ENCODE data around the gene MYRF.

The MYRF gene

DNA sequence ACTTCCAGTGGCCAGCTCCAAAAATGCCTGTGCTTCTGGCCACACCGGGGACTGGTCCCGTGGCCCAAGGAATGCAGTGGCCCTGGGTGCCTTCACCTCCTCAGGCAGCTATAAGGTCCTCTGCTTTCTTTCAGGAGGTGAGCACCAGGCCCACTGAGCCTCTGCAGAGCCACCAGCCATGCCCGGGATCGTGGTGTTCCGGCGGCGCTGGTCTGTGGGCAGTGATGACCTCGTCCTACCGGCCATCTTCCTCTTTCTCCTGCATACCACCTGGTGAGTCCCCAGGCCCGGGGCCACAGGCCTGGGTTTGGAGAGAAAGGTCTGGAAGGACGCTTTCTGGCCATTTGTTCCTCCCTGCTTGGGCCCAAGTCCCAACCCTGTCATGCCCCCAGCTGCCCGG is 32.5 kb upstream of the MYRF start:
- no peak for DNase-seq

- no peak for DNase-seq
Measured at GRCh38 chr11:61720597-61720996, 31.8 kb upstream of the MYRF start.

- no peak for DNase-seq
Measured at GRCh38 chr11:61724437-61724836, 28.0 kb upstream of the MYRF start.

GRCh38 chr11:61725781-61726231 is 26.6 kb upstream of the MYRF start:
- DNase-seq = no peak

GRCh38 chr11:61726775-61727174 is 25.7 kb upstream of the MYRF start:
- no peak for DNase-seq

DNA sequence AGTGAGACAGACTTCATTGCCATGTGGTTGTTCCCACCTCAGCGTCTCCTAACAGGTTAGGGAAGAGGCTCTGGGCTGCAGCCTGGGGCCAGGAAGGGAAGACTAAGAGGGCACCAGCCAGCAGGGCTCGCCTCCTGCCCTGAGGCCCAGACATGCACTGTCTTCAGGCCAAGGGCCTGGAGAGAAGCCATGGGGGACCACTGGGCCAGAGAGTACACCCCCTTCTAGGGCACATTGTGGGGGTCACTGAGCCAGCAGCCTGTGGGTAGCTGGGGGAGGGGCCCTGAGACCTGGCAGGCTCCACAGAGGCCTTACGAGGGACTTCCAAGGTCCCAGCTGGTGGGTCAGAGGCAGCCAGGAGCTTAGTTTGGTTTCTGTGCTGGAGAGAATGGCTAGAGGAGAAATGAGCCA is 25.0 kb upstream of the MYRF start:
- no peak for DNase-seq

GRCh38 chr11:61728066-61728939 is 24.1 kb upstream of the MYRF start:
- no peak for DNase-seq

- DNase-seq = no peak
Measured at GRCh38 chr11:61728940-61729219, 23.6 kb upstream of the MYRF start.

- DNase-seq = peak; percentile 99
Measured at GRCh38 chr11:61730240-61730994, 22.0 kb upstream of the MYRF start.

- no peak for DNase-seq
Measured at GRCh38 chr11:61731211-61731951, 21.1 kb upstream of the MYRF start.

DNA sequence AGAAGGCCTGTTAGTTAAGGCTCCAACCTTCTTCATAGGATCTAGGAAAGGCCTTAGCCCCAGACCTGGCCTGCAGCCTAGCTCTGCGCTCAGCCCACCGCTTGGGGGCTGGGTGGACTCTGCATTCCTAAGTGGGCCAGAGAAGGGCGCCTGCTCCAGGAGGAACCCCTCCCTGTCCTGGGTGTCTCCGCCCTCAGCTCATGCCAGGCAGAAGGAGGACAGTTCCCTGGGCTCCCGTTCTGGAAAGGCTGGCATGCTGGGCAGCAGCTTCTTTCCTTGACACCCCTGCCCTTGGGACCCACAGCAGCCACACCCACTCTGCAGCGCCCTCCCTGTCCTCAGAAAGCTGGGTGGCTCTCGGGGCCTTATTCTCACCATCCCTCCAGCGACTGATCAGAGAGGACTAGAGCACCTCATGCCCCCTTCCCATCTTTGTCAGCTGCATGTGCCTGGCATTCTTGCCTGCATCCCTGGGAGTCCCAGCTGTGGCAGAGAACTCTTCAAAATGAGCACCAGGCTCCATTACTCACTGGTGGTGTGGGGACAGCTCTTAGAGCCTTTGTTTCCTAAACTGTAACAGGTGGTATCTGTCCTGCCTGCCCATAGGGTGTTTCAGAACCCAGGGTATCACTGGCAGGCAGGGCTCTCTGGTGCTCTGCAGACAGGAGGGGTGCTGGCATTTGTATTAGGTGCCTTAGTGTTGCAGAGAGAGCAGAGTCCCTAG is 20.3 kb upstream of the MYRF start:
- DNase-seq = no peak

DNA sequence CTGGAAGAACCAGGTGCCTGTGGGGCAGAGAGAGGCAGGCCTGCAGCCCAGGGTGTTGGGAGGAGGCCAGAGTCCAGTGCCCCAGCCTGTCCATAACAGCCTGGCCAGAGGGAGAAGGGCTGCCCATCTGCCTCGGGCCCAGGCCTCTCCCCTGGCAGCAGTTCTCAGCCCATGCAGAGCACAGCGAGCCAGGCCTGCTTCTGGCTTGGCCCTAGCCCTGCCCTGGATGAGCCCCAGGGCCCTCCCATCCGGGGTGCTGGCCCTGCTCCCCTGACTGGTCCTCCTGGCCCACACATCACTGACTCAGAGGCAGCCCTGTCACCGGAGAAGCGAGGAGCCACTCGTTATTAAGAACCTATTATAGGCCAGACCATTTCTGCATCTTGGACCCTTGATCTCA is 19.7 kb upstream of the MYRF start:
- DNase-seq = no peak

DNA sequence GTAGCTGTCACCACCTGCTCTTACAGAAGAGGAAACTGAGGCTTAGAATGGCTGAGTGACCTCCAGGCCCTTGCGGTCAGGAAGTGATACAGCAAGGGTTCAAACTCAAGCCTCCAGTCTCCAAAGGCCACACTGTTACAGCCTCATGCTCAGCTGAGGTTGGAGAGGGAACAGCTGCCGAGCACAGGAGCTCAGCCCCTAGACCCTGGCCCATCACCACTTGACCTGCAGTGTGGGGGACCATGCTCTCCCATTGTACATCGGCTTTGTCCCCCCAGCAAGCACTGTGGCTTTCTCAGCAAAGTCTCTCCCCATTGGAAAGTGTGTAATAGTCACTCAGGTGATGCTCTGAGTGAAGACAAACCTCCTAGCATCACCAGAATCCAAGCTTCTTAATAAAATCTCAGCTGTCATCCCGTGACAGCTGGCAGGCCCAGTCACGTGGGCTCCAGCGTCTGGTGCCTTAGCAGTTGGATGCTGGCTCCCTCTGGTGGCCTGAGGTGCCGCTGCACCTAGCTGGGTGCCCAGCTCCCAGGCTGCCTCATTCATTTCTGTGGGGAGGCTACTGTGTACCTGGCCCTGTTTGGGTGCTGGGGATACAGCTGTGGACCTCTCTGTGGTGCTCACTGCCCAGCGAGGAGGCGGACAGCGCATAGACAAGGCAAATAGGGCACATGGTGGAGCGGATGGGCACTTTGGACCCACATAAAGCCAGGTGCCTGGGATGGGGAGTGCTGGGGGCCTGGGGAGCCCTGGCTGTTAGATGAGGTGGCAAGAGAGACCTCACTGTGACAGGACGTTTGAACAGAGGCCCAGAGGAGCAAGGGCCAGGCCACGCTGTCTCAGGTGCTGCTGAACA is 19.1 kb upstream of the MYRF start:
- DNase-seq = peak; percentile 89

DNA sequence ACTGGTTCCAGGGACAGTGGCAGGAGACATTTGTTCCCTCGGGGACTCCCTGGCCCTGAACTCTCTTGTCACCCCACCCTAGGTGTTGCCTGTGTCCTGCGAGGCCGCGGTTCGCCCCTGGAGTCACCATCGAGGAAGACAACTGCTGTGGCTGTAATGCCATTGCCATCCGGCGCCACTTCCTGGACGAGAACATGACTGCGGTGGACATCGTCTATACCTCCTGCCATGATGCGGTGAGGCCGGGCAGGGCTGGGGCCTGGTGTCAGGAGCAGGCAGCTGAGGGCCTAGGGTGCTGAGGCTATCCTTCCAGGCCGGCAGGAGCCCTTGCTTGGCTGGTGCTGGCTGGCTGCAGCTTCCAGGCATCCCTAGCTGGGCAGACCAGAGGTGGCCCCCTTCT is 17.7 kb upstream of the MYRF start:
- no peak for DNase-seq

DNA sequence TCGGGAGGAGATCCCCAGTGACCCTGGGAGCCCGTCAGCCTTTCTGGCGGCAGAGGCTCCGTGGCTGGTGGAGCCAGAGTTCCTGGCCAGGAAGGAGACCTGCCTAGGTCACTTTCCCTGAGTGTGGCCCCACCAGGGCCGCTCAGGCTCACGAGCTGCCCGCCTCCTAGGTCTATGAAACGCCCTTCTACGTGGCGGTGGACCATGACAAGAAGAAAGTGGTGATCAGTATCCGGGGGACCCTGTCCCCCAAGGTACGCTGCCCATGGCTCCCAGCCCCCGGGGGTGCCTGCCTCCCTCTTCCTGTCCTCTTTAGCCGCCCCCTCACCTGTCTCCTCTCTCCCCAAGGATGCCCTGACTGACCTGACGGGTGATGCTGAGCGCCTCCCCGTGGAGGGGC is 17.0 kb upstream of the MYRF start:
- DNase-seq = no peak

DNA sequence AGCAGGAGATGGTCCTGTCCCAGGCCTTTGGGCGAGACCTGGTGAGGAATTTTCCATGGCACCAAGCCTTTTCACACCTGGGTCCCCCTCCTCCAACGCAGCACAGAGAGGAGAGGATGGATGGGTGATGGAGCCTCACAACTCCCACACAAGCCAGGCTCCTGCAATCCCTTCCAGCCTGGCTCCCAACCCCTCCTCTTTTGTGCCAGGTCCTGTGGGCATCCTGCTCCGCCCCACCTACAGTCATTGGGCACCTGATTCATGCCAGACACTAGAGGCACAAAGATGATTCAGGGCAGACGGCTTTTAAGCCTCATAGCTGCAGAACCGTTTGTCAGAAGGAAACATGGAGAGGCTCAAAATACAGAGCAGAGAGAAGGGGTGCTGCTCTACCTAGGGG is 16.1 kb upstream of the MYRF start:
- DNase-seq = no peak

- DNase-seq = no peak
Measured at GRCh38 chr11:61737131-61737530, 15.3 kb upstream of the MYRF start.

GRCh38 chr11:61737636-61738386 is 14.6 kb upstream of the MYRF start:
- no peak for DNase-seq

DNA sequence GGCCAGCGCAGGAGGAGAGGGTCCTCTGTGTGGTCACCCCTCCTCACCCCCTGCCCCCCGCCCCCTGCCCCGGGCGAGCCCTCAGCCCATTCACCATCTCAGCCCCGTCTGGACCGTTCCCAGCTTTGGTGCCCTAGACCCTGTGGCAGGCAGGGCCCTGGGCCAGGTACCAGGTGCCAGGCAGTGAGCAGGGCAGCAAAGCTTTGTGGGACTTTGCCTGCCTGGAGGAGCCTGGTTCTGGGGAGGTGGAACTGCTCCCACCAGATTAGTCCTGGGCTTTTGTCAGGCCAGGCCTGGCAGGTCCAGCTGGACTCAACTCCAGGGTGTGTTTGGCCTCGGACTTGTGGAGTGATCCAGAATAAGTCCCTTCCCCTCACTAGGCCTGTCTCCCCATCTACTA is 13.7 kb upstream of the MYRF start:
- DNase-seq = no peak

GRCh38 chr11:61739413-61739812 is 13.0 kb upstream of the MYRF start:
- DNase-seq = no peak

DNA sequence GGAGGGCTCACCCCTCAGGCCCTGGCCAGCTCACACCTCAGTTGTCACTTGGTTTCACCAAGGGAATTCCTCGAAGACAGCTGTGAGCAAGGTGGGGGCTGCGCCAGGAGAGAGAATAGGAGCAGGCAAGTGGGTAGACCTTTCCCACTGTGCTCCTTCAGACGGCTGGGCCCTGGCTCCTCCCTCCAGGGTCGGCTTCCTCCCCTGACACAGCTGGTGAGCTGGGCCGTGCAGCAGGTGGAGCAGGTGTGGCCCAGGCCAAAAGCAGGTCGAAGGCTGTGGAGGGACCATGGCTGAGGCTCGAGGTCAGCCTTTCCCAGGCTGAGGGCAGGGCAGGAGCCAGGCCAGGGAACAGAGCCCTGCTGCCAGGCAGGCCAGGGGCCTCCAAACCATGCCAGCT is 12.5 kb upstream of the MYRF start:
- no peak for DNase-seq

Measured in NCI-H69 (cell line).